Loucy (cell line): ENCODE data around the gene PTPRO.

Experiments used
- H2AFZ ChIP-seq: fragments of 200-600 bp; sonication (generic); 2 replicates; pipeline ENCODE4 v1.6.0; 2016; ENCODE audit warnings: antibody characterized with exemption, mild to moderate bottlenecking, low read length, moderate library complexity
- H3F3A ChIP-seq: fragments of 200-600 bp; 2 replicates; pipeline ENCODE4 v1.6.0; 2016; ENCODE audit warnings: antibody characterized with exemption, low read depth, mild to moderate bottlenecking
- H3K27me3 ChIP-seq: fragments of 200-600 bp; sonication (generic); 2 replicates; pipeline ENCODE4 v1.6.1; 2014; ENCODE audit warnings: low read length, mild to moderate bottlenecking; ENCODE audit not compliant: insufficient read depth, poor library complexity, severe bottlenecking
- H3K36me3 ChIP-seq: fragments of 200-600 bp; sonication (generic); 2 replicates; pipeline ENCODE4 v1.6.1; 2016; ENCODE audit warnings: low read length; ENCODE audit not compliant: insufficient read depth
- H3K4me1 ChIP-seq: fragments of 200-600 bp; sonication (generic); 2 replicates; pipeline ENCODE4 v1.5.1; 2014; ENCODE audit warnings: low read length, mild to moderate bottlenecking; ENCODE audit not compliant: insufficient read depth, poor library complexity, severe bottlenecking
- H3K4me2 ChIP-seq: fragments of 200-600 bp; sonication (generic); 2 replicates; pipeline ENCODE4 v1.6.0; 2014; ENCODE audit warnings: antibody characterized with exemption, low read length, low read depth, mild to moderate bottlenecking; ENCODE audit not compliant: poor library complexity, severe bottlenecking
- H3K4me3 ChIP-seq: fragments of 200-600 bp; sonication (generic); 2 replicates; pipeline ENCODE4 v1.5.1; 2014; ENCODE audit warnings: low read length, mild to moderate bottlenecking, mixed read lengths; ENCODE audit not compliant: poor library complexity, severe bottlenecking
- H3K79me2 ChIP-seq: fragments of 200-600 bp; sonication (generic); 2 replicates; pipeline ENCODE4 v1.6.1; 2014; ENCODE audit warnings: low read length; ENCODE audit not compliant: insufficient read depth
- H3K9ac ChIP-seq: fragments of 200-600 bp; sonication (generic); 2 replicates; pipeline ENCODE4 v1.6.0; 2014; ENCODE audit warnings: mild to moderate bottlenecking, low read depth, low read length, moderate library complexity; ENCODE audit not compliant: poor library complexity, severe bottlenecking
- H3K9me2 ChIP-seq: fragments of 200-600 bp; sonication (generic); replicated peaks from 2 replicates; pipeline ENCODE4 v1.6.1; 2016; ENCODE audit warnings: low read depth, low read length, mixed read lengths
- H3K9me3 ChIP-seq: fragments of 200-600 bp; sonication (generic); 2 replicates; pipeline ENCODE4 v1.6.1; 2014; ENCODE audit warnings: mild to moderate bottlenecking, antibody characterized with exemption, low read length, low read depth; ENCODE audit not compliant: insufficient read depth
- H4K20me1 ChIP-seq: fragments of 200-600 bp; sonication (generic); 2 replicates; pipeline ENCODE4 v1.6.0; 2014; ENCODE audit warnings: antibody characterized with exemption, low read length, mild to moderate bottlenecking; ENCODE audit not compliant: insufficient read depth, poor library complexity, severe bottlenecking
- CTCF ChIP-seq: fragments of 200-600 bp; sonication (generic); conservative IDR thresholded peaks from 2 replicates; pipeline ENCODE4 v1.5.1; 2014; ENCODE audit warnings: mild to moderate bottlenecking, antibody characterized with exemption, low read length
- EZH2phosphoT487 ChIP-seq: fragments of 200-600 bp; IDR thresholded peaks from 2 replicates; pipeline ENCODE4 v1.6.1; 2018; ENCODE audit warnings: antibody characterized with exemption, mild to moderate bottlenecking, moderate library complexity, borderline replicate concordance

Gene PTPRO

GRCh38 chr12:15304296-15304695, 18.0 kb upstream of the PTPRO start:
- no peaks in the 10 kb centered on the region for H3K79me2 ChIP-seq
- H3K4me1 ChIP-seq: no peaks in the 10 kb centered on the region
- H2AFZ ChIP-seq: no peak overlapping the region
- H3K9ac ChIP-seq: no peak overlapping the region
- H3K27me3 ChIP-seq: no peaks in the 10 kb centered on the region
- no peaks in the 10 kb centered on the region for H3F3A ChIP-seq
- H4K20me1 ChIP-seq: no peaks in the 10 kb centered on the region
- H3K36me3 ChIP-seq: no peaks in the 10 kb centered on the region
- no peaks in the 10 kb centered on the region for H3K9me3 ChIP-seq
- no peak overlapping the region for H3K4me3 ChIP-seq
- TF ChIP-seq EZH2phosphoT487 (no peak), CTCF (no peak)
- no peaks in the 10 kb centered on the region for H3K9me2 ChIP-seq
- no peak overlapping the region for H3K4me2 ChIP-seq

- no peak for TF ChIP-seq CTCF
- TF ChIP-seq EZH2phosphoT487: no peak
- no peaks in the 10 kb centered on the region for H4K20me1 ChIP-seq
- H3K9me3 ChIP-seq: no peaks in the 10 kb centered on the region
- no peaks in the 10 kb centered on the region for H3K4me1 ChIP-seq
- H2AFZ ChIP-seq: no peak overlapping the region
- H3K4me3 ChIP-seq: no peak overlapping the region
- H3K4me2 ChIP-seq: no peak overlapping the region
- H3K79me2 ChIP-seq: no peaks in the 10 kb centered on the region
- H3F3A ChIP-seq: no peaks in the 10 kb centered on the region
- H3K27me3 ChIP-seq: no peaks in the 10 kb centered on the region
- no peaks in the 10 kb centered on the region for H3K36me3 ChIP-seq
- H3K9me2 ChIP-seq: no peaks in the 10 kb centered on the region
- H3K9ac ChIP-seq: no peak overlapping the region
Observed at GRCh38 chr12:15306605-15307004, 15.7 kb upstream of the PTPRO start.

- Histone ChIP-seq H3K27me3 (no peaks in the 10 kb centered on the region), H3K36me3 (no peaks in the 10 kb centered on the region), H3K9me3 (no peaks in the 10 kb centered on the region), H4K20me1 (no peaks in the 10 kb centered on the region), H3K9ac (no peak overlapping the region), H2AFZ (no peak overlapping the region), H3K4me2 (no peak overlapping the region), H3K79me2 (no peaks in the 10 kb centered on the region), H3K4me3 (no peak overlapping the region), H3K4me1 (no peaks in the 10 kb centered on the region), H3K9me2 (no peaks in the 10 kb centered on the region), H3F3A (no peaks in the 10 kb centered on the region)
- TF ChIP-seq CTCF (no peak), EZH2phosphoT487 (no peak)
Observed at GRCh38 chr12:15307079-15307478, 15.2 kb upstream of the PTPRO start.
